ENCODE data around the gene PKM.

The PKM gene

DNA sequence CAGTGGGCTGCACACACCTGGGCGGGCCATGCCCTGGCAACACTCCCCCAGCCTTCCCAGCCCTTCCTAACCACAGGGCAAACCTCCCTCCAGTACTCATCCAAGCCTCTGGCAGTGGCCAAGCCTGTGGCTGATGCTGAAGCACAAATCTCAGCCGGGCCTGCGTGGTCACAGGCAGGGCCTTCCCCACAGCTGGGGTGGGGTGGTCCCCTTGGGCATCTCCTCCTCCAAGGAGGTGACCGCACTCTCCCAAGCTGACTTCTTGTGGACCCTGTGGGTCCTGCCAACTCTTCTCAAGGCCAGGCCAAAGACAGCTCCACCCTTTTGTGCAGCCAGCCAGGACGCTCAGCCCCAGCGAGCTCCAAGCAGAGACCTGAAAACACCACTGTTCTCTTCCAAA, 54.8 kb downstream of the PKM start:
- no peaks in the 10 kb centered on the region for H3K36me3 ChIP-seq (ENCODE audit: control insufficient read depth in 1 of 2, insufficient read depth in 2 of 2, low read length in 2 of 2)
- H3K27me3 ChIP-seq (ENCODE audit: insufficient read depth, low read length) = no peaks in the 10 kb centered on the region
- no peak overlapping the region for H3K4me3 ChIP-seq (ENCODE audit: low read depth, low read length)
- no peak overlapping the region for H3K4ac ChIP-seq (ENCODE audit: low read depth, low read length)
- no peak overlapping the region for H3K23ac ChIP-seq (ENCODE audit: low read length)
- no CpG with 5 or more reads among the region's 6 CpGs for WGBS (ENCODE audit: extremely low coverage, insufficient coverage, insufficient read length)
- no peak overlapping the region for H3K4me2 ChIP-seq (ENCODE audit: low read length)
- no peak overlapping the region for H2BK120ac ChIP-seq (ENCODE audit: insufficient read depth, low read length, poor library complexity)
- no peak overlapping the region for H3K18ac ChIP-seq (ENCODE audit: low read length)
- H3K9ac ChIP-seq (ENCODE audit: low read length) = no peak overlapping the region
- H2BK12ac ChIP-seq (ENCODE audit: low read length) = peak overlapping the region; percentile 37
- peaks cover 31 to 32% of the 10 kb centered on the region in 2 experiments for H3K4me1 ChIP-seq (ENCODE audit: control insufficient read depth in 1 of 2, insufficient read depth in 2 of 2, low read length in 2 of 2)
- no peak overlapping the region for H3K27ac ChIP-seq (ENCODE audit: low read depth, low read length)
- peaks cover 17% of the 10 kb centered on the region for H3K79me1 ChIP-seq (ENCODE audit: low read length)
- no peak for DNase-seq
- no peaks in the 10 kb centered on the region for H3K9me3 ChIP-seq (ENCODE audit: insufficient read depth, low read depth, low read length)
- H4K12ac ChIP-seq (ENCODE audit: low read depth, low read length) = no peak overlapping the region
- H2BK5ac ChIP-seq (ENCODE audit: low read depth, low read length, poor library complexity) = no peak overlapping the region
- peak overlapping the region; percentile 63 for H4K91ac ChIP-seq (ENCODE audit: low read depth, low read length)
- H2AFZ ChIP-seq (ENCODE audit: insufficient read depth, low read length, poor library complexity) = no peak overlapping the region
- peaks cover 4% of the 10 kb centered on the region for H3K79me2 ChIP-seq (ENCODE audit: control insufficient read depth, insufficient read depth, low read length, poor library complexity)
- no peak overlapping the region for H4K8ac ChIP-seq (ENCODE audit: low read depth, low read length)
- peak overlapping the region; percentile 53 for H2AK5ac ChIP-seq (ENCODE audit: low read length)
- peak overlapping the region; percentile 28 for H3K14ac ChIP-seq (ENCODE audit: low read length)

DNA sequence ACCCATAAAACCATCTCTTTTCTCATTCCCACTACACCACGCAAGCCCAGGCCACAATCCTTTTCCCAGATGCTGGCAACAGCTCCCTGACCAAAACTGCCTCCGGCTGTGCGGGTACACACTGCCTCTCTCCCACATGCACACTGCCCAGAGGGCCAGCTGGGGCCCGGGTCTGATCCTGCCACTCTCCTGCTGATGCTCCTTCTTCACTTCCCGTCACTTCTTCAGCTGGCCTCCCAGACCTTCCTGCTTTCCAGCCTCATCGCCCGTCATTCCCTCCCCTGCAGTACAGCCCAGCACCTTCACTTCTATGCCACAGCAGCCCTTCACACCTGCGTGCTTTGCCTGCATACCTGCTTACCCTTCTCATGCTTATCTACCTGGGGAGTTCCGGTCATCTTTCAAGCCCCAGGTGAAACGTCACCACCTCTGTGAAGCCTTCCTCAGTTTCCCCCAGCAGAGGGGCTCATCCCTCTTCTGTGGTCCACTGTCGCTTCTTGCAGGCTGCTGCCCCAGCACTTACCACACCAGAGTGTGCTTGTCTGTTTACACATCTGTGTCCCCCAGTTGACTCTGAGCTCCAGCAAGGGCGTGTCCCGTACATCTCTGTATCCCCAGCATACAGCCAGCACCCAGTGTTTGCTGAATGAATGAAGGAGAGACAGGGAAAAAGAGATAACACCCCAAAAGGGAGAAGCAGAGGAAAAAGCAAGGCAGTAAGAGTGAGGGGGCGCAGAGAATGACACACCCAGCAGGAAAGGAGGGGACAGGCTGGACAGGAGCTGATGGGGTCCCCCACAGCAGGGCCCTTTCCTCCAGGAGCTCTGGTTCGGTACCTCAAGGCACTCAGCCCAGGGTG, 55.6 kb downstream of the PKM start:
- Histone ChIP-seq H4K12ac (ENCODE audit: low read depth, low read length) (no peak overlapping the region), H3K4me3 (ENCODE audit: low read depth, low read length) (no peak overlapping the region), H3K9ac (ENCODE audit: low read length) (no peak overlapping the region), H2BK5ac (ENCODE audit: low read depth, low read length, poor library complexity) (no peak overlapping the region), H2BK120ac (ENCODE audit: insufficient read depth, low read length, poor library complexity) (no peak overlapping the region), H3K4me2 (ENCODE audit: low read length) (no peak overlapping the region), H3K27ac (ENCODE audit: low read depth, low read length) (no peak overlapping the region), H3K4me1 (ENCODE audit: control insufficient read depth in 1 of 2, insufficient read depth in 2 of 2, low read length in 2 of 2) (peaks cover 30 to 32% of the 10 kb centered on the region in 2 experiments), H3K36me3 (ENCODE audit: control insufficient read depth in 1 of 2, insufficient read depth in 2 of 2, low read length in 2 of 2) (no peaks in the 10 kb centered on the region), H3K23ac (ENCODE audit: low read length) (no peak overlapping the region), H3K14ac (ENCODE audit: low read length) (no peak overlapping the region), H3K9me3 (ENCODE audit: insufficient read depth, low read depth, low read length) (no peaks in the 10 kb centered on the region), H3K79me2 (ENCODE audit: control insufficient read depth, insufficient read depth, low read length, poor library complexity) (peaks cover 5% of the 10 kb centered on the region), H4K91ac (ENCODE audit: low read depth, low read length) (no peak overlapping the region), H3K4ac (ENCODE audit: low read depth, low read length) (no peak overlapping the region), H3K18ac (ENCODE audit: low read length) (no peak overlapping the region), H4K8ac (ENCODE audit: low read depth, low read length) (no peak overlapping the region), H3K27me3 (ENCODE audit: insufficient read depth, low read length) (no peaks in the 10 kb centered on the region), H2BK12ac (ENCODE audit: low read length) (no peak overlapping the region), H2AK5ac (ENCODE audit: low read length) (peak overlapping the region; percentile 11), H2AFZ (ENCODE audit: insufficient read depth, low read length, poor library complexity) (no peak overlapping the region), H3K79me1 (ENCODE audit: low read length) (peaks cover 16% of the 10 kb centered on the region)
- no peak for DNase-seq
- no CpG with 5 or more reads among the region's 15 CpGs for WGBS (ENCODE audit: extremely low coverage, insufficient coverage, insufficient read length)

DNA sequence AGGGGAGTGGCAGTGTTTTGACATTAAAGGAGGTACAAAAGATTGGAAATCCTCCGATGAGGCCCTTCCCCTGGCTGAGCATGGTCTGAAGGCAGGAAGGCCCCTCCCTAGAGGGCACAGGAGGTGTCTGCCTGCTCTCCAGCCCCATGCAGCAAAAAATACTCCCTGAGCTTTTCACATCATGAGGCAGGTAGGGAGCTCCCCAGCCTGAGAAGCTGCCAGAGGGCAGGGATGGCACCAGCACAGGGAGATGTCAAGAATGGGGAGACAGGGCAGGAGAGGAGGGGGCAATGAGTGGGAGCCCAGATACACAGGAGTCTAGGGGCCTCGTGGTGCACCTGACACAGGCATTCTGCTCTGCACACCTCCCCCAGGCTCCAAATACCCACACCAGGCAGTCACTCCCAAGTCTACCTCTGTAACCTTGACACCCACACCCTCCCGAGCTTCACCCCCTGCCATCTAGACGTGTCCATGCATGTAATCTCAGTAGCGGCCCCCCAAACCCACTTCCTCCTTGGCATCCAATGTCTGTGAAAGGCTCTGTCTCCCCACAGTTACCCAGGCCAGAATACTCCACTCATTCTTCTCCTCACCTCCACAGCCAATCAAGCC, 56.3 kb downstream of the PKM start:
- H3K9me3 ChIP-seq (ENCODE audit: insufficient read depth, low read depth, low read length) = no peaks in the 10 kb centered on the region
- H2AFZ ChIP-seq (ENCODE audit: insufficient read depth, low read length, poor library complexity) = no peak overlapping the region
- H4K8ac ChIP-seq (ENCODE audit: low read depth, low read length) = no peak overlapping the region
- H3K18ac ChIP-seq (ENCODE audit: low read length) = no peak overlapping the region
- H3K27ac ChIP-seq (ENCODE audit: low read depth, low read length) = no peak overlapping the region
- H2BK12ac ChIP-seq (ENCODE audit: low read length) = no peak overlapping the region
- H3K36me3 ChIP-seq (ENCODE audit: control insufficient read depth in 1 of 2, insufficient read depth in 2 of 2, low read length in 2 of 2) = no peaks in the 10 kb centered on the region
- peaks cover 4% of the 10 kb centered on the region for H3K79me2 ChIP-seq (ENCODE audit: control insufficient read depth, insufficient read depth, low read length, poor library complexity)
- H2BK5ac ChIP-seq (ENCODE audit: low read depth, low read length, poor library complexity) = no peak overlapping the region
- no peak overlapping the region for H3K14ac ChIP-seq (ENCODE audit: low read length)
- no peak overlapping the region for H3K4me2 ChIP-seq (ENCODE audit: low read length)
- H3K9ac ChIP-seq (ENCODE audit: low read length) = no peak overlapping the region
- H4K12ac ChIP-seq (ENCODE audit: low read depth, low read length) = no peak overlapping the region
- no peak overlapping the region for H2BK120ac ChIP-seq (ENCODE audit: insufficient read depth, low read length, poor library complexity)
- no peak overlapping the region for H4K91ac ChIP-seq (ENCODE audit: low read depth, low read length)
- peaks cover 29 to 32% of the 10 kb centered on the region in 2 experiments for H3K4me1 ChIP-seq (ENCODE audit: control insufficient read depth in 1 of 2, insufficient read depth in 2 of 2, low read length in 2 of 2)
- no CpG with 5 or more reads among the region's 5 CpGs for WGBS (ENCODE audit: extremely low coverage, insufficient coverage, insufficient read length)
- H3K4me3 ChIP-seq (ENCODE audit: low read depth, low read length) = no peak overlapping the region
- DNase-seq = no peak
- H3K79me1 ChIP-seq (ENCODE audit: low read length) = peaks cover 16% of the 10 kb centered on the region
- H3K4ac ChIP-seq (ENCODE audit: low read depth, low read length) = no peak overlapping the region
- H3K27me3 ChIP-seq (ENCODE audit: insufficient read depth, low read length) = no peaks in the 10 kb centered on the region
- no peak overlapping the region for H3K23ac ChIP-seq (ENCODE audit: low read length)
- H2AK5ac ChIP-seq (ENCODE audit: low read length) = no peak overlapping the region

DNA sequence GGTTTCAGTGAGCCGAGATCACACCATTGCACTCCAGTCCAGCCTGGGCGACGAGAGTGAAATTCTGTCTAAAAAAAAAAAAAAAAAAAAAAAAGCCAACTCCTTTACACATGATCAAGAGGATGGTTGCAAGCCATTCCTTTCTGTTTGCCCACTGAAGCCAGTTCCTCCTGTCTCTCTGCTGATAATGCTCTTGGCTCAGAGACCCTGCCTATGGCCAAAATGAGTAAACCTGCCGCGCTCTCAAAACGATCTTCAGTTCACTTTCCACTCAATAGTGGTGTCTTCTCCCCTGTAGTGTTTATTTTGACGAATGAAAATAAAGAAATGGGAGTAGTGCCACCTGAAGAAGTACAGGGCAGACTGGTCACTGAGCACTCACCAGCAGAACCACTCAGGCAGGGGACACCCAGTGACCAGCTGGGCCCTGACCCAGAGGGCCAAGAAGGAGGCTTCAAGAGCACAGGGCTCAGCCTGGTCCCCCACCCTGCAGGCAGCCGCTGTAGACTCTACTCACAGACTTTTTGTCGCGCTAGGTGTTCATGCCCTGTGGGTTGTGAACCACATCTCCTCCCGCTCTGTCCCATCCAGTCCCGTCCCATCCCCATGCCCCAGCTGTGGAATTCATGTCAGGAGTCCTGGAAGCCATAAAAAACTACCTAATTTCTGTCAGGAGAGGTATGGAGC, 57.0 kb downstream of the PKM start:
- H3K4me3 ChIP-seq (ENCODE audit: low read depth, low read length) = no peak overlapping the region

More for the DNA sequence above, 57.0 kb downstream of the PKM start:
- H4K8ac ChIP-seq (ENCODE audit: low read depth, low read length) = no peak overlapping the region
- no peak overlapping the region for H3K4ac ChIP-seq (ENCODE audit: low read depth, low read length)
- H3K14ac ChIP-seq (ENCODE audit: low read length) = no peak overlapping the region
- H2AK5ac ChIP-seq (ENCODE audit: low read length) = no peak overlapping the region
- no peaks in the 10 kb centered on the region for H3K36me3 ChIP-seq (ENCODE audit: control insufficient read depth in 1 of 2, insufficient read depth in 2 of 2, low read length in 2 of 2)
- no CpG with 5 or more reads among the region's 12 CpGs for WGBS (ENCODE audit: extremely low coverage, insufficient coverage, insufficient read length)
- H3K23ac ChIP-seq (ENCODE audit: low read length) = no peak overlapping the region
- H3K27ac ChIP-seq (ENCODE audit: low read depth, low read length) = no peak overlapping the region
- H4K12ac ChIP-seq (ENCODE audit: low read depth, low read length) = no peak overlapping the region
- no peaks in the 10 kb centered on the region for H3K9me3 ChIP-seq (ENCODE audit: insufficient read depth, low read depth, low read length)
- no peak overlapping the region for H3K9ac ChIP-seq (ENCODE audit: low read length)
- H2BK120ac ChIP-seq (ENCODE audit: insufficient read depth, low read length, poor library complexity) = no peak overlapping the region
- H3K27me3 ChIP-seq (ENCODE audit: insufficient read depth, low read length) = no peaks in the 10 kb centered on the region
- H3K18ac ChIP-seq (ENCODE audit: low read length) = no peak overlapping the region
- no peak overlapping the region for H2AFZ ChIP-seq (ENCODE audit: insufficient read depth, low read length, poor library complexity)
- peaks cover 29 to 32% of the 10 kb centered on the region in 2 experiments for H3K4me1 ChIP-seq (ENCODE audit: control insufficient read depth in 1 of 2, insufficient read depth in 2 of 2, low read length in 2 of 2)
- H3K4me2 ChIP-seq (ENCODE audit: low read length) = no peak overlapping the region
- H3K79me1 ChIP-seq (ENCODE audit: low read length) = peaks cover 19% of the 10 kb centered on the region
- H2BK5ac ChIP-seq (ENCODE audit: low read depth, low read length, poor library complexity) = no peak overlapping the region
- H2BK12ac ChIP-seq (ENCODE audit: low read length) = no peak overlapping the region
- H3K79me2 ChIP-seq (ENCODE audit: control insufficient read depth, insufficient read depth, low read length, poor library complexity) = peaks cover 9% of the 10 kb centered on the region
- DNase-seq = no peak
- no peak overlapping the region for H4K91ac ChIP-seq (ENCODE audit: low read depth, low read length)

Measured in trophoblast cell (in vitro differentiated cells and primary cell).